Breast epithelium (tissue), 3 donors: ENCODE data around the gene SYMPK.

Source experiments
- CTCF ChIP-seq, 3 donors: fragments of 450-650 bp; IDR thresholded peaks; one replicate each; pipeline ENCODE4 v1.5.1; 2016 to 2017; ENCODE audit warnings: antibody characterized with exemption in 3 of 3, mild to moderate bottlenecking in 3 of 3, moderate library complexity in 3 of 3
- POLR2A ChIP-seq: fragments of 450-650 bp; IDR thresholded peaks from one replicate; pipeline ENCODE4 v1.6.1; 2016; ENCODE audit warnings: antibody characterized with exemption, mild to moderate bottlenecking, moderate library complexity

- TF ChIP-seq POLR2A (no peak), CTCF (IDR thresholded peaks at IDR 0.05) (no peak)
These were observed 41.8 kb downstream of the SYMPK start for GRCh38 chr19:45821103-45821521.
